HepG2 (cell line): Measurements from ENCODE around the gene CADM4. TPM values are rescaled to one million over a fixed set of nuclear protein-coding genes. Genes with fewer than 3 reads are reported as not detected.
A peak's percentile ranks its signal among the peaks of the same experiment; 100 is the strongest.

ENCODE experiments used
- CCDC6 ChIP-seq: sonication (generic); formaldehyde crosslinking; IDR thresholded peaks from 2 replicates; pipeline ENCODE4 v1.8.1; 2022; ENCODE audit warnings: mild to moderate bottlenecking, missing genetic modification reagents, moderate library complexity
- DR1 ChIP-seq: sonication (generic); formaldehyde crosslinking; IDR thresholded peaks from 2 replicates; pipeline ENCODE4 v1.8.0; 2021; ENCODE audit warnings: mild to moderate bottlenecking, missing genetic modification reagents, inconsistent platforms
- GMEB2 ChIP-seq: IDR thresholded peaks from 2 replicates; pipeline ENCODE4 v1.6.1; 2016; ENCODE audit warnings: missing biosample characterization, missing genetic modification reagents, low read depth
- HIC2 ChIP-seq: sonication (generic); formaldehyde crosslinking; IDR thresholded peaks from 2 replicates; pipeline ENCODE4 v1.9.0; 2022; ENCODE audit warnings: low read depth, missing genetic modification reagents
- HMG20A ChIP-seq: IDR thresholded peaks from 2 replicates; pipeline ENCODE4 v1.6.1; 2016; ENCODE audit warnings: borderline replicate concordance
- JUN ChIP-seq: sonication (generic); formaldehyde crosslinking; IDR thresholded peaks from 2 replicates; pipeline ENCODE4 v1.4.0; 2020; ENCODE audit warnings: mild to moderate bottlenecking, missing genetic modification reagents
- KAT7 ChIP-seq: IDR thresholded peaks from 2 replicates; pipeline ENCODE4 v1.6.1; 2018; ENCODE audit warnings: borderline replicate concordance, missing compliant biosample characterization
- MYNN ChIP-seq: sonication (generic); formaldehyde crosslinking; IDR thresholded peaks from 2 replicates; pipeline ENCODE4 v1.4.0; 2020; ENCODE audit warnings: mild to moderate bottlenecking, low read depth, missing genetic modification reagents
- NR2F1 ChIP-seq, 2 experiments: fragments of 450-650 bp in 1 of 2; formaldehyde crosslinking in 1 of 2; IDR thresholded peaks; 2 replicates each; pipeline versions ENCODE4 v1.5.0 to v1.6.1; 2016 to 2020; ENCODE audit warnings: mild to moderate bottlenecking in 1 of 2, missing compliant biosample characterization in 1 of 2, missing genetic modification reagents in 1 of 2, moderate library complexity in 1 of 2
- RAD21 ChIP-seq: fragments of 450-650 bp; formaldehyde crosslinking; IDR thresholded peaks from 2 replicates; pipeline ENCODE4 v1.5.0; 2020; ENCODE audit warnings: mild to moderate bottlenecking
- RARA ChIP-seq: IDR thresholded peaks from 2 replicates; pipeline ENCODE4 v1.6.1; 2016; ENCODE audit warnings: missing genetic modification reagents, missing compliant biosample characterization
- SETDB1 ChIP-seq: sonication (generic); formaldehyde crosslinking; IDR thresholded peaks from 2 replicates; pipeline ENCODE4 v1.5.1; 2020; ENCODE audit warnings: missing genetic modification reagents, mild to moderate bottlenecking, borderline replicate concordance
- SNRNP70 ChIP-seq: fragments of 200-400 bp; formaldehyde crosslinking; IDR thresholded peaks from 2 replicates; pipeline ENCODE4 v1.6.1; 2017; ENCODE audit warnings: mild to moderate bottlenecking, low read depth, low read length, moderate library complexity
- SP2 ChIP-seq: sonication (generic); formaldehyde crosslinking; IDR thresholded peaks from 2 replicates; pipeline ENCODE4 v1.5.1; 2020; ENCODE audit warnings: mild to moderate bottlenecking, missing genetic modification reagents
- STAG1 ChIP-seq: sonication (generic); formaldehyde crosslinking; IDR thresholded peaks from 2 replicates; pipeline ENCODE4 v1.4.0; 2020; ENCODE audit warnings: missing genetic modification reagents
- TAF15 ChIP-seq: fragments of 200-400 bp; formaldehyde crosslinking; IDR thresholded peaks from one replicate; pipeline ENCODE4 v1.6.1; 2018; ENCODE audit warnings: mild to moderate bottlenecking, low read depth, low read length; ENCODE audit not compliant: poor library complexity, severe bottlenecking
- TCF7L2 ChIP-seq: IDR thresholded peaks from 2 replicates; pipeline ENCODE4 v1.6.1; 2011; ENCODE audit warnings: mild to moderate bottlenecking, low read depth, low read length, moderate library complexity
- TIGD3 ChIP-seq: sonication (generic); formaldehyde crosslinking; IDR thresholded peaks from 2 replicates; pipeline ENCODE4 v1.5.1; 2020; ENCODE audit warnings: mild to moderate bottlenecking, missing genetic modification reagents, borderline replicate concordance
- ZNF143 ChIP-seq: sonication (generic); formaldehyde crosslinking; IDR thresholded peaks from 2 replicates; pipeline ENCODE4 v1.4.0; 2020; ENCODE audit warnings: missing genetic modification reagents
- ZNF441 ChIP-seq: sonication (generic); formaldehyde crosslinking; IDR thresholded peaks from 2 replicates; pipeline ENCODE4 v1.7.0; 2021; ENCODE audit warnings: missing genetic modification reagents, borderline replicate concordance
- ZNF451 ChIP-seq: sonication (generic); formaldehyde crosslinking; IDR thresholded peaks from 2 replicates; pipeline ENCODE4 v1.5.0; 2020; ENCODE audit warnings: mild to moderate bottlenecking, missing genetic modification reagents
- ZNF567 ChIP-seq: sonication (generic); formaldehyde crosslinking; IDR thresholded peaks from 2 replicates; pipeline ENCODE4 v1.8.1; 2023; ENCODE audit warnings: mild to moderate bottlenecking, missing genetic modification reagents, borderline replicate concordance
- ZNF597 ChIP-seq: sonication (generic); formaldehyde crosslinking; IDR thresholded peaks from 2 replicates; pipeline ENCODE4 v1.5.0; 2020; ENCODE audit warnings: missing genetic modification reagents
- polyA plus RNA-seq, 8 experiments: library from polyadenylated mRNA; depleted of rRNA in 3 of 8; stranded (reverse) in 7 of 8; unstranded in 1 of 8; fragments of >200 nt; fragmentation: Illumina TruSeq in 4 of 8; extraction: Trizol in 4 of 8; gene quantifications; 2 replicates each; pipeline versions ENCODE4 v1.2.1 to v1.2.3, GENCODE V29; 2011 to 2016; ENCODE audit warnings: low read depth in 4 of 8, missing spikeins in 1 of 8, mixed read lengths in 1 of 8; ENCODE audit not compliant: insufficient read depth in 1 of 8
- total RNA-seq, 5 experiments: library from RNA; depleted of rRNA; stranded (reverse); fragments of >200 nt; fragmentation: Illumina TruSeq; extraction: Trizol; gene quantifications; 2 replicates each; pipeline ENCODE4 v1.2.3, GENCODE V29; 2016; ENCODE audit warnings: low read depth in 1 of 5

The CADM4 gene
- total and polyA plus RNA-seq, 2 of the 13 experiments (the other 11 are each of a cell fraction or from before 2014, with no cell fraction given) = 8.5 to 16.0 TPM

GRCh38 chr19:43595999-43596841, 43.4 kb downstream of the CADM4 start, which contains the start of the genes IRGQ and ZNF576 (continued):
- TF ChIP-seq RAD21 (CRISPR knock-in tag) = peak; percentile 55
- TF ChIP-seq JUN (CRISPR knock-in tag) = peak; percentile 56; the same call in 1 of the 2 replicates
- TF ChIP-seq GMEB2 (CRISPR knock-in tag) = peak; percentile 35; the same call in 1 of the 2 replicates
- no peak for TF ChIP-seq ZNF597 (CRISPR knock-in tag)
- no peak for TF ChIP-seq HMG20A (CRISPR knock-in tag)
- TF ChIP-seq SNRNP70 = no peak
- TF ChIP-seq ZNF143 (CRISPR knock-in tag) = peak; percentile 71
- TF ChIP-seq HIC2 (CRISPR knock-in tag) = peak; percentile 34; the same call in 1 of the 2 replicates
- TF ChIP-seq SP2 = 0 out of 2 replicates have a peak, but pooled peaks have one; percentile 11
- 0 out of 2 replicates have a peak, but pooled peaks have one; percentile 69 for TF ChIP-seq ZNF567 (CRISPR knock-in tag)
- peak; percentile 36; the same call in 1 of the 2 replicates for TF ChIP-seq RARA (CRISPR knock-in tag)
- peak; percentile 41; the same call in 1 of the 2 replicates for TF ChIP-seq ZNF441 (CRISPR knock-in tag)
- peak; percentile 51 for TF ChIP-seq TAF15
- TF ChIP-seq TCF7L2 = no peak
- no peak for TF ChIP-seq TIGD3
- TF ChIP-seq ZNF451 (CRISPR knock-in tag) = 0 out of 2 replicates have a peak, but pooled peaks have one; percentile 41
- TF ChIP-seq CCDC6 (CRISPR knock-in tag) = peak; percentile 59; the same call in 1 of the 2 replicates
- peak; percentile 67; the same call in 1 of the 2 replicates for TF ChIP-seq DR1
- no peak for TF ChIP-seq SETDB1 (CRISPR knock-in tag)
- peak; percentile 29; the same call in 1 of the 2 replicates for TF ChIP-seq STAG1 (CRISPR knock-in tag)
- TF ChIP-seq NR2F1 (CRISPR knock-in tag; IDR thresholded peaks at IDR 0.05) = 0 out of 4 replicates have a peak, but pooled peaks have one; percentile 11 to 50
- no peak for TF ChIP-seq MYNN (CRISPR knock-in tag)
- TF ChIP-seq KAT7 (CRISPR knock-in tag) = 0 out of 2 replicates have a peak, but pooled peaks have one; percentile 31
